SK-N-SH treated with all-trans-retinoic acid at 6 μM for 48 hours (cell line): ENCODE results near the gene TCFL5.

Source experiments
- ARNTL ChIP-seq: fragments of 450-650 bp; formaldehyde crosslinking; IDR thresholded peaks from 2 replicates; pipeline ENCODE4 v1.5.0; 2020; ENCODE audit warnings: low read depth, mild to moderate bottlenecking, moderate library complexity, borderline replicate concordance
- BACH2 ChIP-seq: fragments of 250-450 bp; sonication (Bioruptor Pico); IDR thresholded peaks from 2 replicates; pipeline ENCODE4 v1.9.0; 2021; ENCODE audit warnings: mild to moderate bottlenecking, borderline replicate concordance
- CSDC2 ChIP-seq: fragments of 250-450 bp; sonication (Bioruptor Pico); IDR thresholded peaks from 2 replicates; pipeline ENCODE4 v1.5.0; 2020; ENCODE audit warnings: mild to moderate bottlenecking, moderate library complexity
- ISL1 ChIP-seq: fragments of 250-450 bp; sonication (Bioruptor Pico); IDR thresholded peaks from 2 replicates; pipeline ENCODE4 v2.1.2; 2022; ENCODE audit warnings: mild to moderate bottlenecking, moderate library complexity
- RARB ChIP-seq: fragments of 250-450 bp; sonication (Bioruptor Pico); IDR thresholded peaks from 2 replicates; pipeline ENCODE4 v1.8.0; 2021; ENCODE audit warnings: mild to moderate bottlenecking, moderate library complexity
- ZC3H10 ChIP-seq: fragments of 250-450 bp; sonication (Bioruptor Pico); IDR thresholded peaks from 2 replicates; pipeline ENCODE4 v1.5.1; 2021; ENCODE audit warnings: mild to moderate bottlenecking, moderate library complexity
- ZFP3 ChIP-seq: fragments of 250-450 bp; sonication (Bioruptor Pico); IDR thresholded peaks from 2 replicates; pipeline ENCODE4 v1.5.0; 2020; ENCODE audit warnings: mild to moderate bottlenecking, moderate library complexity
- ZFP30 ChIP-seq: fragments of 450-650 bp; formaldehyde crosslinking; IDR thresholded peaks from 2 replicates; pipeline ENCODE4 v1.5.0; 2022; ENCODE audit warnings: mild to moderate bottlenecking, moderate library complexity
- ZNF8 ChIP-seq: fragments of 450-650 bp; formaldehyde crosslinking; IDR thresholded peaks from 2 replicates; pipeline ENCODE4 v1.5.0; 2020; ENCODE audit warnings: mild to moderate bottlenecking, moderate library complexity
- TF ChIP-seq, protein P1 (sequence below): fragments of 250-450 bp; sonication (Bioruptor Pico); IDR thresholded peaks from 2 replicates; pipeline ENCODE4 v1.8.0; 2021; ENCODE audit warnings: low read depth, mild to moderate bottlenecking, moderate library complexity, borderline replicate concordance
- TF ChIP-seq, protein P2 (sequence below): fragments of 250-450 bp; sonication (Bioruptor Pico); IDR thresholded peaks from 2 replicates; pipeline ENCODE4 v1.8.0; 2020; ENCODE audit warnings: mild to moderate bottlenecking, moderate library complexity, borderline replicate concordance
- TF ChIP-seq, protein P3 (sequence below): fragments of 250-450 bp; sonication (Bioruptor Pico); IDR thresholded peaks from 2 replicates; pipeline ENCODE4 v1.5.1; 2020; ENCODE audit warnings: low read depth, mild to moderate bottlenecking, moderate library complexity
- TF ChIP-seq, protein P4 (sequence below): fragments of 250-450 bp; sonication (Bioruptor Pico); IDR thresholded peaks from 2 replicates; pipeline ENCODE4 v1.5.1; 2021; ENCODE audit warnings: mild to moderate bottlenecking, moderate library complexity

DNA sequence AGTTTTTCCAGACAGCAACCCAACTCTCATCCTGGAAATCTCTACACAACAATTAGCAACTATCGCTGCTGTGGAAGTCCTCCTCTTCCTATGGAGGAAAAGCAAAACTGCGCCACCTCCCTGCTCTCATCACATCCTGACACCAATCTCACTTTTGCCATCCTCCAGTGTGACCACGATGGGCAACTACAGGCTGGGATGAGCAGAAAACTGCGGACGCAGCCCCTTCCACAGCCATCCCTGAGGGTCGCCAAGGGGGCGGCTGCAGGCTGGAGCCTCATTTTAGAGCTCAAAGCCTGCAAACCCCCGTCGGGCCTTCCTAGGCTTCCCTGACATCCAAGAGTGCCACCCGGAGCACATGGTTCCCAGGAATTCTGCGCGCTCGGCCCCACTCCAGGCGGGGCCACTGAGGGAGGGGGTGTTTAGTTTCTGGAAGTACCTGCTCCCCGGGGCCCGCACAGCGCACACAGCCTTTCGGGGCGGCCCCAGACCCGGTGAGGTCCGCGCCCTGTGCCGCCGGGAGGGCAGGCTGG, 1.2 kb downstream of the TCFL5 start:
- TF ChIP-seq ZFP3 (CRISPR knock-in tag) (no peak), ZFP30 (no peak), RARB (CRISPR knock-in tag) (no peak), ZC3H10 (CRISPR knock-in tag) (no peak), ARNTL (no peak), ISL1 (CRISPR knock-in tag) (no peak), CSDC2 (CRISPR knock-in tag) (no peak), ZNF8 (CRISPR knock-in tag) (no peak), BACH2 (CRISPR knock-in tag) (no peak)
- TF ChIP-seq, protein P1, sequence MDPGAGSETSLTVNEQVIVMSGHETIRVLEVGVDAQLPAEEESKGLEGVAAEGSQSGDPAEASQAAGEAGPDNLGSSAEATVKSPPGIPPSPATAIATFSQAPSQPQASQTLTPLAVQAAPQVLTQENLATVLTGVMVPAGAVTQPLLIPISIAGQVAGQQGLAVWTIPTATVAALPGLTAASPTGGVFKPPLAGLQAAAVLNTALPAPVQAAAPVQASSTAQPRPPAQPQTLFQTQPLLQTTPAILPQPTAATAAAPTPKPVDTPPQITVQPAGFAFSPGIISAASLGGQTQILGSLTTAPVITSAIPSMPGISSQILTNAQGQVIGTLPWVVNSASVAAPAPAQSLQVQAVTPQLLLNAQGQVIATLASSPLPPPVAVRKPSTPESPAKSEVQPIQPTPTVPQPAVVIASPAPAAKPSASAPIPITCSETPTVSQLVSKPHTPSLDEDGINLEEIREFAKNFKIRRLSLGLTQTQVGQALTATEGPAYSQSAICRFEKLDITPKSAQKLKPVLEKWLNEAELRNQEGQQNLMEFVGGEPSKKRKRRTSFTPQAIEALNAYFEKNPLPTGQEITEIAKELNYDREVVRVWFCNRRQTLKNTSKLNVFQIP (CRISPR knock-in tag), result no peak
- TF ChIP-seq, protein P2, sequence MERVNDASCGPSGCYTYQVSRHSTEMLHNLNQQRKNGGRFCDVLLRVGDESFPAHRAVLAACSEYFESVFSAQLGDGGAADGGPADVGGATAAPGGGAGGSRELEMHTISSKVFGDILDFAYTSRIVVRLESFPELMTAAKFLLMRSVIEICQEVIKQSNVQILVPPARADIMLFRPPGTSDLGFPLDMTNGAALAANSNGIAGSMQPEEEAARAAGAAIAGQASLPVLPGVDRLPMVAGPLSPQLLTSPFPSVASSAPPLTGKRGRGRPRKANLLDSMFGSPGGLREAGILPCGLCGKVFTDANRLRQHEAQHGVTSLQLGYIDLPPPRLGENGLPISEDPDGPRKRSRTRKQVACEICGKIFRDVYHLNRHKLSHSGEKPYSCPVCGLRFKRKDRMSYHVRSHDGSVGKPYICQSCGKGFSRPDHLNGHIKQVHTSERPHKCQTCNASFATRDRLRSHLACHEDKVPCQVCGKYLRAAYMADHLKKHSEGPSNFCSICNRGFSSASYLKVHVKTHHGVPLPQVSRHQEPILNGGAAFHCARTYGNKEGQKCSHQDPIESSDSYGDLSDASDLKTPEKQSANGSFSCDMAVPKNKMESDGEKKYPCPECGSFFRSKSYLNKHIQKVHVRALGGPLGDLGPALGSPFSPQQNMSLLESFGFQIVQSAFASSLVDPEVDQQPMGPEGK (CRISPR knock-in tag), result no peak
- TF ChIP-seq, protein P3, sequence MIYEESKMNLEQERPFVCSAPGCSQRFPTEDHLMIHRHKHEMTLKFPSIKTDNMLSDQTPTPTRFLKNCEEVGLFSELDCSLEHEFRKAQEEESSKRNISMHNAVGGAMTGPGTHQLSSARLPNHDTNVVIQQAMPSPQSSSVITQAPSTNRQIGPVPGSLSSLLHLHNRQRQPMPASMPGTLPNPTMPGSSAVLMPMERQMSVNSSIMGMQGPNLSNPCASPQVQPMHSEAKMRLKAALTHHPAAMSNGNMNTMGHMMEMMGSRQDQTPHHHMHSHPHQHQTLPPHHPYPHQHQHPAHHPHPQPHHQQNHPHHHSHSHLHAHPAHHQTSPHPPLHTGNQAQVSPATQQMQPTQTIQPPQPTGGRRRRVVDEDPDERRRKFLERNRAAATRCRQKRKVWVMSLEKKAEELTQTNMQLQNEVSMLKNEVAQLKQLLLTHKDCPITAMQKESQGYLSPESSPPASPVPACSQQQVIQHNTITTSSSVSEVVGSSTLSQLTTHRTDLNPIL, result no peak
- TF ChIP-seq, protein P4, sequence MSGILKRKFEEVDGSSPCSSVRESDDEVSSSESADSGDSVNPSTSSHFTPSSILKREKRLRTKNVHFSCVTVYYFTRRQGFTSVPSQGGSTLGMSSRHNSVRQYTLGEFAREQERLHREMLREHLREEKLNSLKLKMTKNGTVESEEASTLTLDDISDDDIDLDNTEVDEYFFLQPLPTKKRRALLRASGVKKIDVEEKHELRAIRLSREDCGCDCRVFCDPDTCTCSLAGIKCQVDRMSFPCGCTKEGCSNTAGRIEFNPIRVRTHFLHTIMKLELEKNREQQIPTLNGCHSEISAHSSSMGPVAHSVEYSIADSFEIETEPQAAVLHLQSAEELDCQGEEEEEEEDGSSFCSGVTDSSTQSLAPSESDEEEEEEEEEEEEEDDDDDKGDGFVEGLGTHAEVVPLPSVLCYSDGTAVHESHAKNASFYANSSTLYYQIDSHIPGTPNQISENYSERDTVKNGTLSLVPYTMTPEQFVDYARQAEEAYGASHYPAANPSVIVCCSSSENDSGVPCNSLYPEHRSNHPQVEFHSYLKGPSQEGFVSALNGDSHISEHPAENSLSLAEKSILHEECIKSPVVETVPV (CRISPR knock-in tag), result no peak
